GM21723 (cell line): ENCODE results near the gene TDRKH.

Experiments
- ATAC-seq: cut with Tn5 transposase; IDR thresholded peaks from one replicate; pipeline ENCODE4 v1.9.1; 2021; ENCODE audit warnings: mild to moderate bottlenecking, moderate library complexity; ENCODE audit not compliant: unreplicated experiment

The TDRKH gene

GRCh38 chr1:151823175-151823574, 32.9 kb upstream of the TDRKH start:
- no peak for ATAC-seq

- ATAC-seq = no peak
Observed at GRCh38 chr1:151822404-151822803, 32.1 kb upstream of the TDRKH start.

- ATAC-seq = no peak
Observed at GRCh38 chr1:151820940-151821339, 30.6 kb upstream of the TDRKH start.

- no peak for ATAC-seq
Observed at GRCh38 chr1:151819976-151820623, 29.8 kb upstream of the TDRKH start.

- no peak for ATAC-seq
Observed at GRCh38 chr1:151819227-151819835, 29.0 kb upstream of the TDRKH start.

GRCh38 chr1:151817353-151817730, 27.0 kb upstream of the TDRKH start:
- no peak for ATAC-seq

- no peak for ATAC-seq
Observed at GRCh38 chr1:151816548-151817352, 26.4 kb upstream of the TDRKH start.

GRCh38 chr1:151815716-151816327, 25.5 kb upstream of the TDRKH start:
- no peak for ATAC-seq

GRCh38 chr1:151814971-151815545, 24.8 kb upstream of the TDRKH start:
- ATAC-seq = no peak

- no peak for ATAC-seq
Observed at GRCh38 chr1:151814426-151814825, 24.1 kb upstream of the TDRKH start.

GRCh38 chr1:151813271-151813977, 23.1 kb upstream of the TDRKH start:
- no peak for ATAC-seq

GRCh38 chr1:151811181-151811580, 20.9 kb upstream of the TDRKH start:
- ATAC-seq = no peak

GRCh38 chr1:151809985-151810556, 19.8 kb upstream of the TDRKH start:
- ATAC-seq = no peak

- no peak for ATAC-seq
Observed at GRCh38 chr1:151809290-151809984, 19.1 kb upstream of the TDRKH start.

- no peak for ATAC-seq
Observed at GRCh38 chr1:151807766-151808165, 17.5 kb upstream of the TDRKH start.

GRCh38 chr1:151807131-151807530, 16.8 kb upstream of the TDRKH start:
- ATAC-seq = no peak

- no peak for ATAC-seq
Observed at GRCh38 chr1:151806170-151806569, 15.9 kb upstream of the TDRKH start.

GRCh38 chr1:151805066-151805820, 14.9 kb upstream of the TDRKH start, which contains the start of gene LINGO4:
TSS of gene LINGO4 (minus strand) at chr1:151805419. CDS start at chr1:151802704, 2,715 bp downstream.
- no peak for ATAC-seq

- ATAC-seq = no peak
Observed at GRCh38 chr1:151803915-151804314, 13.6 kb upstream of the TDRKH start.
